ENCODE results near the gene MAGEA11.
"Not testable (repeated sequence)": the region's sequence is repeated elsewhere in the genome, so short reads cannot be mapped to it uniquely, and the experiment has no call there.

DNA sequence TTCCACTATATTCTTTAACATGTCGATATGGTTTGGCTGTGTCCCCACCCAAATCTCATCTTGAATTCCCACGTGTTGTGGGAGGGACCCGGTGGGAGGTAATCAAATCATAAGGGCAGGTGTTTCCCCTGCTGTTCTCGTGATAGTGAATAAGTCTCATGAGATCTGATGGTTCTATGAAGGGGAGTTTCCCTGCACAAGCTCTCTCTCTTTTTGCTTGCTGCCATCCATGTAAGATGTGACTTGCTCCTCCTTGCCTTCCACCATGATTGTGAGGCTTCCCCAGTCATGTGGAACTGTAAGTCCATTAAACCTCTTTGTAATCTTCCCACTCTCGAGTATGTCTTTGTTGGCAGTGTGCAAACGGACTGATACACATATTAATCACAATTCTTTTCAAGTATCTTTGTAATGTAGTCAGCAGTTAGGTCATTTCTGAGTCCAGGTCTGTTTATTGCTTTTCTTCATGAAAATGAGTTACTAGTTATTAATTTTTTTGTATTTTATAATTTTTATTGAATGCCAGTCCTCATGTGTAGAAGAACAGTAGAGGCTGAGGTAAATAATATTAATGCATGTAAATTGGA lies 19.1 kb upstream of the MAGEA11 start:
- TF ChIP-seq MAFK (conservative IDR thresholded peaks at IDR 0.05 in 1 of 2, IDR thresholded peaks at IDR 0.05 in 1 of 2; ENCODE audit: low read length in 2 of 2); SUZ12 (IDR thresholded peaks at IDR 0.05; ENCODE audit: low read depth, low read length); NFE2L2 (IDR thresholded peaks at IDR 0.05; ENCODE audit: low read length); ZNF12 (CRISPR knock-in tag; IDR thresholded peaks at IDR 0.05); LCORL (IDR thresholded peaks at IDR 0.05); LCORL (CRISPR knock-in tag; IDR thresholded peaks at IDR 0.05); POLR2A (IDR thresholded peaks at IDR 0.05; ENCODE audit: insufficient read depth in 1 of 2, low read depth in 2 of 2, low read length in 2 of 2); ZBTB7A (CRISPR knock-in tag; IDR thresholded peaks at IDR 0.05); POLR2AphosphoS5 (IDR thresholded peaks at IDR 0.05; ENCODE audit: low read depth, low read length); SP1 (IDR thresholded peaks at IDR 0.05); SP1 (CRISPR knock-in tag; IDR thresholded peaks at IDR 0.05); ZNF496 (CRISPR knock-in tag; IDR thresholded peaks at IDR 0.05; ENCODE audit: insufficient replicate concordance); GATAD2A (CRISPR knock-in tag; IDR thresholded peaks at IDR 0.05); HNRNPL (IDR thresholded peaks at IDR 0.05; ENCODE audit: low read depth, low read length); ZNF768 (CRISPR knock-in tag; IDR thresholded peaks at IDR 0.05): not testable (repeated sequence)
- TF ChIP-seq, protein P1, sequence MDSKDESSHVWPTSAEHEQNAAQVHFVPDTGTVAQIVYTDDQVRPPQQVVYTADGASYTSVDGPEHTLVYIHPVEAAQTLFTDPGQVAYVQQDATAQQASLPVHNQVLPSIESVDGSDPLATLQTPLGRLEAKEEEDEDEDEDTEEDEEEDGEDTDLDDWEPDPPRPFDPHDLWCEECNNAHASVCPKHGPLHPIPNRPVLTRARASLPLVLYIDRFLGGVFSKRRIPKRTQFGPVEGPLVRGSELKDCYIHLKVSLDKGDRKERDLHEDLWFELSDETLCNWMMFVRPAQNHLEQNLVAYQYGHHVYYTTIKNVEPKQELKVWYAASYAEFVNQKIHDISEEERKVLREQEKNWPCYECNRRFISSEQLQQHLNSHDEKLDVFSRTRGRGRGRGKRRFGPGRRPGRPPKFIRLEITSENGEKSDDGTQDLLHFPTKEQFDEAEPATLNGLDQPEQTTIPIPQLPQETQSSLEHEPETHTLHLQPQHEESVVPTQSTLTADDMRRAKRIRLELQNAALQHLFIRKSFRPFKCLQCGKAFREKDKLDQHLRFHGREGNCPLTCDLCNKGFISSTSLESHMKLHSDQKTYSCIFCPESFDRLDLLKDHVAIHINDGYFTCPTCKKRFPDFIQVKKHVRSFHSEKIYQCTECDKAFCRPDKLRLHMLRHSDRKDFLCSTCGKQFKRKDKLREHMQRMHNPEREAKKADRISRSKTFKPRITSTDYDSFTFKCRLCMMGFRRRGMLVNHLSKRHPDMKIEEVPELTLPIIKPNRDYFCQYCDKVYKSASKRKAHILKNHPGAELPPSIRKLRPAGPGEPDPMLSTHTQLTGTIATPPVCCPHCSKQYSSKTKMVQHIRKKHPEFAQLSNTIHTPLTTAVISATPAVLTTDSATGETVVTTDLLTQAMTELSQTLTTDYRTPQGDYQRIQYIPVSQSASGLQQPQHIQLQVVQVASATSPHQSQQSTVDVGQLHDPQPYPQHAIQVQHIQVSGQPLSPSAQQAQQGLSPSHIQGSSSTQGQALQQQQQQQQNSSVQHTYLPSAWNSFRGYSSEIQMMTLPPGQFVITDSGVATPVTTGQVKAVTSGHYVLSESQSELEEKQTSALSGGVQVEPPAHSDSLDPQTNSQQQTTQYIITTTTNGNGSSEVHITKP (CRISPR knock-in tag; IDR thresholded peaks at IDR 0.05; ENCODE audit: low read depth), result not testable (repeated sequence)

All from HepG2 (cell line).